Heart right ventricle (tissue), 16 donors: ENCODE results near the gene KIF16B. TPM values are rescaled to one million over a fixed set of nuclear protein-coding genes. Genes with fewer than 3 reads are reported as not detected.

Experiments used
- ATAC-seq, 8 donors: fragments of 200-7000 bp; cut with Tn5 transposase; one replicate each; pipeline ENCODE4 v1.9.1; 2020; ENCODE audit warnings: mild to moderate bottlenecking in 8 of 8, moderate library complexity in 8 of 8, moderate number of reproducible peaks in 1 of 8
- DNase-seq, 2 donors: peaks; one replicate each; pipeline ENCODE4 v3.0.0-alpha.2; 2020
- H3K27ac ChIP-seq, 10 donors: fragments of 200-600 bp; sonication (generic) in 2 of 10; one replicate each; pipeline versions ENCODE4 v1.5.0 to v1.8.0; 2020 to 2022; ENCODE audit warnings: mild to moderate bottlenecking in 3 of 10
- H3K27me3 ChIP-seq, 7 donors: fragments of 200-600 bp; one replicate each; pipeline ENCODE4 v1.8.0; 2021 to 2022; ENCODE audit warnings: mild to moderate bottlenecking in 2 of 7
- H3K36me3 ChIP-seq, 9 donors: fragments of 200-600 bp; sonication (generic) in 1 of 9; one replicate each; pipeline versions ENCODE4 v1.5.0 to v1.8.0; 2020 to 2022; ENCODE audit warnings: mild to moderate bottlenecking in 2 of 9
- H3K4me1 ChIP-seq, 9 donors: fragments of 200-600 bp; sonication (generic) in 1 of 9; one replicate each; pipeline versions ENCODE4 v1.5.0 to v1.8.0; 2020 to 2022; ENCODE audit warnings: mild to moderate bottlenecking in 4 of 9
- H3K4me3 ChIP-seq, 10 donors: fragments of 200-600 bp; sonication (generic) in 2 of 10; one replicate each; pipeline versions ENCODE4 v1.5.0 to v1.8.0; 2020 to 2022; ENCODE audit warnings: mild to moderate bottlenecking in 7 of 10, moderate library complexity in 2 of 10
- H3K9me3 ChIP-seq, 11 donors: fragments of 200-600 bp in 10 of 11; sonication (generic) in 2 of 11; one replicate each; pipeline versions ENCODE4 v1.5.0 to v1.8.0; 2013 to 2022; ENCODE audit warnings: mild to moderate bottlenecking in 2 of 11, control low read depth in 1 of 11, moderate library complexity in 1 of 11
- WGBS, 2 donors: extraction: QIAGEN DNeasy Blood & Tissue Kit; methylation state at CpG; one replicate each; pipeline ENCODE4 v1.1.7; 2013; ENCODE audit warnings: inconsistent platforms in 1 of 2; 5-methylcytosine and 5-hydroxymethylcytosine counted together
- intact Hi-C, 10 donors: fragments of 100-400 bp; cut with DNase I; formaldehyde crosslinking; loops; one replicate each; pipeline versions ENCODE4 v1.11.1 to v1.14.2; 2022
- polyA plus RNA-seq, 2 donors: library from polyadenylated mRNA; stranded (reverse); fragments of 200-250 nt; gene quantifications; one replicate each; pipeline ENCODE4 v1.2.3, GENCODE V29; 2013
- total RNA-seq, 10 donors: library from RNA; stranded (reverse); fragmentation: NEBNext Ultra II Directional in 3 of 10; extraction: Animal tissue kit (Norgen Biotek cat#: 25700) in 3 of 10; gene quantifications; one replicate each; pipeline versions ENCODE4 v1.2.1 to v1.2.4, GENCODE V29; 2021 to 2023
- TF ChIP-seq, protein P1 (sequence below), 9 donors: fragments of 200-600 bp; sonication (generic) in 2 of 9; IDR thresholded peaks; one replicate each; pipeline versions ENCODE4 v1.5.0 to v1.8.0; 2021 to 2022; ENCODE audit warnings: antibody characterized with exemption in 9 of 9, mild to moderate bottlenecking in 5 of 9, moderate library complexity in 1 of 9
- donor health status: Arrhythmogenic right ventricular cardiomyopathy.
- donor health status: ischemic (EF 13 %, LVEDD 7.1; RV severe dilation, severe dysfunction).
- donor health status: healthy with polysubstance abuse.
- donor health status: DM: no; HTN: yes; CAD: no.
- donor health status: DM: no; HTN: no; CAD: no.
- donor health status: ischemic (EF 25% LVEDD 6.9; RV normal size, moderate dysfunction).
- donor health status: ischemic (EF 25% LVEDD 5.7; RV mildly dilated, moderate dysfunction).
- donor health status: healthy.
- donor health status: DM: yes; HTN: yes; CAD: no.
- donor health status: Ischemic cardiomyopathy.
- donor health status: ischemic (EF 35%, LVEDD 5.7; RV mildly dilated, moderate dysfunction).
- donor health status: nonischemic (EF 11% LVEDD 7.7; RV severe dilation, severe dysfunction).
- donor health status: DM: yes; HTN: yes; CAD: no.
- donor health status: PGD.
- donor health status: ischemic (EF 29% LVEDD 5.4; RV normal size, mild dysfunction).
- donor health status: nonischemic (EF 23%, LVEDD 6.1; RV moderate dilation, normal function).

The KIF16B gene
- total and polyA plus RNA-seq, 12 donors: 9.7 to 22.5 (median 17.9) TPM

DNA sequence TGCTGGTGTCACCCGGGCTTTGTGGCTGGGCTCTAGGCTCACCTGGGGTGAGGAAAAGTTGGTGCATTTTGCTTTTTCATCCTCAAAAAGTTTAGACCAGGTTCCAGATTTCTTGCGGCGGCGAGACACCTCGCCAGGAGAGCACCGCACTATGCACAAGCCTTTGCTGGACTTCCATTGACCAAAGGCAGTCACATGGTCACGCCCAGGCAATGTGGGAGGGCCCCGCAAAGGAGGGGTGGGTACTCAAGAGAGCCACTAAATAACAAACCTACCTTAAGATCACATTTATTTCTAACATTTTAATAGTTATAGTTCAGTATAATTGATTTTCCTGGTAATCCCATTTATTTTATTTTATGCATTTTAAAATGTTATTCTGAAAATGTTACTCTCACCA lies 3.0 kb upstream of the KIF16B start:
- intact Hi-C loops: loop anchor here in 2 of 10 donors (5.0 to 10.0 kb wide), 2 partner anchors 34 to 159 kb away; partner anchors contain the start of gene SNRPB2 (in 2 of the 2)
- H3K27me3 ChIP-seq: no peaks in the 10 kb centered on the region
- H3K4me1 ChIP-seq: peaks cover 0 to 54% (median 41%) of the 10 kb centered on the region in 9 donors
- H3K27ac ChIP-seq: no peak overlapping the region
- 97 to 99% methylated on average over 8 of the region's 8 CpGs for WGBS, 2 donors
- H3K4me3 ChIP-seq: no peak overlapping the region
- no peaks in the 10 kb centered on the region for H3K36me3 ChIP-seq
- DNase-seq (no peak), ATAC-seq (no peak)
- no peaks in the 10 kb centered on the region for H3K9me3 ChIP-seq
- TF ChIP-seq, protein P1, sequence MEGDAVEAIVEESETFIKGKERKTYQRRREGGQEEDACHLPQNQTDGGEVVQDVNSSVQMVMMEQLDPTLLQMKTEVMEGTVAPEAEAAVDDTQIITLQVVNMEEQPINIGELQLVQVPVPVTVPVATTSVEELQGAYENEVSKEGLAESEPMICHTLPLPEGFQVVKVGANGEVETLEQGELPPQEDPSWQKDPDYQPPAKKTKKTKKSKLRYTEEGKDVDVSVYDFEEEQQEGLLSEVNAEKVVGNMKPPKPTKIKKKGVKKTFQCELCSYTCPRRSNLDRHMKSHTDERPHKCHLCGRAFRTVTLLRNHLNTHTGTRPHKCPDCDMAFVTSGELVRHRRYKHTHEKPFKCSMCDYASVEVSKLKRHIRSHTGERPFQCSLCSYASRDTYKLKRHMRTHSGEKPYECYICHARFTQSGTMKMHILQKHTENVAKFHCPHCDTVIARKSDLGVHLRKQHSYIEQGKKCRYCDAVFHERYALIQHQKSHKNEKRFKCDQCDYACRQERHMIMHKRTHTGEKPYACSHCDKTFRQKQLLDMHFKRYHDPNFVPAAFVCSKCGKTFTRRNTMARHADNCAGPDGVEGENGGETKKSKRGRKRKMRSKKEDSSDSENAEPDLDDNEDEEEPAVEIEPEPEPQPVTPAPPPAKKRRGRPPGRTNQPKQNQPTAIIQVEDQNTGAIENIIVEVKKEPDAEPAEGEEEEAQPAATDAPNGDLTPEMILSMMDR (IDR thresholded peaks at IDR 0.05): no peak

DNA sequence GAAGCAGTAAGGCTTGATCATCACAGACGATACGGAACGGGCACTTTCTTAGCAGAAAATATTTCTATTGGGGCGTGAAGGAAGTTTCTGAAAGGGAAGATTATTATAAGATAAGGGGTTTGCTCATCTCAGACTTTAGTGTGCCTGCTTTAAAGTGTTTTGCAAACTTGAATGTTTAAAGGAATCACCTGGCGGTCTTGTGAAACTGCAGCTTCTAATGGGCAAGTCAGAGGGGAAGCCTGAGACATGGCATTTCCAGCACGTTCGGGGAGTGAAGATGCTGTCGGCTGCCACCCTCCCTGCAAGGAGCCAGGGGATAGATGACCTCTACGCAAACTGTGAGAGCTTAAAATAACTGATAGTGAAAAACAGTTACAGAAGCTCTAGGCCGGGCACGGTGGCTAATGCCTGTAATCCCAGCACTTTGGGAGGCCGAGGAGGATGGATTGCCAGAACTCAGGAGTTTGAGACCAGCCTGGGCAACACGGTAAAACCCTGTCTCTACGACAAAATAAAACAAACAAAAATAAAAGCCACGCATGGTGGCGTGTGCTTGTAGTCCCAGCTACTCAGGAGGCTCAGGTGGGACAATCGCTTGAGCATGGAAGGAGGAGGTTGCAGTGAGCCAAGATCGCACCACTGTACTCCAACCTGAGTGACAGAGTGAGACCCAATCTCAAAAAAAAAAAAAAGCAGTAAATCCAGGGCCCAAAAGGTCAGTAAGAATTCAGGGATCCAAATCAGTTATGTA lies 2.3 kb upstream of the KIF16B start:
- intact Hi-C loops: loop anchor here in 2 of 10 donors (5.0 to 10.0 kb wide), 2 partner anchors 33 to 159 kb away; partner anchors contain the start of gene SNRPB2 (in 2 of the 2)
- DNase-seq (no peak), ATAC-seq (no peak)
- Histone ChIP-seq H3K9me3 (no peaks in the 10 kb centered on the region), H3K36me3 (no peaks in the 10 kb centered on the region), H3K27ac (peak overlapping the region; percentile 34 to 78 (median 66)), H3K27me3 (no peaks in the 10 kb centered on the region), H3K4me3 (peak overlapping the region; percentile 21 to 99 (median 66)), H3K4me1 (peaks cover 0 to 50% (median 36%) of the 10 kb centered on the region in 9 donors)
- 33 to 35% methylated on average over 18 of the region's 18 CpGs for WGBS, 2 donors
- TF ChIP-seq, protein P1 (IDR thresholded peaks at IDR 0.05): no peak

DNA sequence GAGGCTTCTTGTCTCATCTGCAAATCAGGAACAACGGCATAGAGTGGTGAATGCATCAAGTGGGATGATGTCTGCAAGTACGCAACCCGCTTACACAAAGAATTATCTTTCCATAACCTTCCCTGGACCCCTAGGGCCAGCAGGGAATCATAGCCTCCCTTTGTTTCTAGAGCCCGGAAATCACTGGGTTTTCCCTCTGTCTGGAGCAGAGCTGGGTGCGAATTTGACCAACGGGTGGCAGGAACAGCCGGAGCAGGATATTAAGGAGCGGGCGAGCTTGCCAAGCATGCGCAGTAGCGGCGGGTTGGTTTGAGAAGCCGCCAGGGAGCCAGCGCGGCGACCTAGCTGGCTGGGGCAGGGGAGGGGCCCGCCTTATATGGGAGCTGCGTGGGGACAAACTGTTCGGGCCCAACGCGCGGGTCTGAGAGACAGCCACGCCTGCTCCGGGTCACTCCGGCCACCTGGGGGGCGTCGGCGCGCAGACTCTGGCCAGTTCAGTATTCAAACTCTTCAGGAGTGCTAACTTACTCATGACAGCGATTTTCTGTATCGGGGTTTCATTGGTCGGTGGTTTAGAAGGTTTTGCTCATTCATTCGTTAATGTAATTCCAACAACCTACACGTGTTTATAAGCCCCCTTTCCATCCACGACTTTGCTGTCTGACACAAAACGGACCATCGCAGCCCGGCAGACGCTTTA lies 1.6 kb upstream of the KIF16B start:
- WGBS, 2 donors: 6% methylated on average over 39 of the region's 39 CpGs
- TF ChIP-seq, protein P1 (IDR thresholded peaks at IDR 0.05): no peak
- intact Hi-C loops: loop anchor here in 3 of 10 donors (5.0 to 10.0 kb wide), 3 partner anchors 33 to 160 kb away; partner anchors contain the start of gene SNRPB2 (in 3 of the 3)
- Histone ChIP-seq H3K27me3 (no peaks in the 10 kb centered on the region), H3K27ac (peak overlapping the region; percentile 34 to 78 (median 66)), H3K4me1 (peaks cover 0 to 50% (median 33%) of the 10 kb centered on the region in 9 donors), H3K4me3 (peak overlapping the region; percentile 21 to 99 (median 66)), H3K9me3 (no peaks in the 10 kb centered on the region), H3K36me3 (no peaks in the 10 kb centered on the region)
- peak; percentile 86 to 96 (median 92) for ATAC-seq
- peak; percentile 90 to 94 for DNase-seq

DNA sequence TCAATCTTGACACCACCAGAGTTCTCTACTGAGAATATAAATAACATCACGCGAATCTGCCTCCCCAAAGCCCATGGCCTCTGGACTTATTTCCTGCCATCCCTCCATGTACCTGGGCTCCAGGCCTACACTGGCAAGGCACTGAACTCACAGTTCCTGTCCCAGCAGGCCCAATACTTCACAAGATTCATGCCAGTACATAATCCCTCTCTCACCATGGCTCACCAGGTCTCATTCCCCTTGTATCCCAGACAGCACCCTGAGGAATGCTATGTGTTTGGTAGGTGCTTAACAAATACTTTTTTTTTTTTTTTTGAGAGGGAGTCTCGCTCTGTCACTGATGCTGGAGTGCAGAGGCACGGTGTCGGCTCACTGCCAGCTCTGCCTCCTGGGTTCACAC lies 1.9 kb downstream of the KIF16B start:
- ATAC-seq (no peak), DNase-seq (no peak)
- H3K4me3 ChIP-seq: no peak overlapping the region
- no peak overlapping the region for H3K27ac ChIP-seq
- no peaks in the 10 kb centered on the region for H3K36me3 ChIP-seq
- intact Hi-C loops: loop anchor here in 3 of 10 donors (5.0 to 10.0 kb wide), 2 partner anchors 161 to 163 kb away; partner anchors contain the start of gene SNRPB2 (in 3 of the 3)
- no peaks in the 10 kb centered on the region for H3K27me3 ChIP-seq
- TF ChIP-seq, protein P1 (IDR thresholded peaks at IDR 0.05): no peak
- 92 to 95% methylated on average over 5 of the region's 5 CpGs for WGBS, 2 donors
- H3K9me3 ChIP-seq: no peaks in the 10 kb centered on the region
- peaks cover 0 to 53% (median 33%) of the 10 kb centered on the region in 9 donors for H3K4me1 ChIP-seq
